GM18873 (cell line): ENCODE data around the gene NCK2.
"Not testable (repeated sequence)": the region's sequence is repeated elsewhere in the genome, so short reads cannot be mapped to it uniquely, and the experiment has no call there.

Experiments used
- ATAC-seq: cut with Tn5 transposase; IDR thresholded peaks from one replicate; pipeline ENCODE4 v1.9.1; 2021; ENCODE audit warnings: mild to moderate bottlenecking, moderate library complexity, moderate number of reproducible peaks; ENCODE audit not compliant: unreplicated experiment, low FRiP score

The NCK2 gene

GRCh38 chr2:105882920-105883435 lies 138.3 kb downstream of the NCK2 start:
- no peak for ATAC-seq

- ATAC-seq: no peak
These were observed 139.4 kb downstream of the NCK2 start for GRCh38 chr2:105883911-105884694.

GRCh38 chr2:105885456-105885855 lies 140.7 kb downstream of the NCK2 start:
- ATAC-seq: no peak

GRCh38 chr2:105886029-105886454 lies 141.3 kb downstream of the NCK2 start:
- ATAC-seq: no peak

GRCh38 chr2:105886687-105887086 lies 142.0 kb downstream of the NCK2 start:
- no peak for ATAC-seq

GRCh38 chr2:105887256-105887655 lies 142.5 kb downstream of the NCK2 start:
- no peak for ATAC-seq

GRCh38 chr2:105888625-105889024 lies 143.9 kb downstream of the NCK2 start:
- ATAC-seq: no peak

DNA sequence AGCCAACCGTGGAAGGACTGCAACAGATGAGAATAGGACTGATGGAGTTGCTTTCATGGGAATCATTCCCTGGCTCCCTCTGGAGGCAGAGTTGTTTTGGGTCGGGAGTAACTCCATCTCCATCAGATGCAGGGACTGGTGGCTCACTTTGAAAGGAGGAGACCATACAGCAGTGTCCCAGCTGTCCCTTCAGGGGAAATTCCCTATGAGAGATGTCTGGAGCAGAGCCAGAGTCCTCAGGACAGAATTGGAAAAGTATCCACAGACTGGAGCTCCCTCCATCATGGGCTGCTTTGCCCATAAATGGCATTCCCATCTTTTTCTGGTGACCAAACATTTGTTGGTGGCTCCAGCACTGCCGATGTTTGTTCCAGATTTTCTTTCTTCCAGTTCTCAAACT lies 144.3 kb downstream of the NCK2 start:
- no peak for ATAC-seq

GRCh38 chr2:105890111-105890510 lies 145.4 kb downstream of the NCK2 start:
- no peak for ATAC-seq

- ATAC-seq: no peak
These were observed 146.1 kb downstream of the NCK2 start for GRCh38 chr2:105890856-105891255.

GRCh38 chr2:105893011-105893995 lies 148.6 kb downstream of the NCK2 start:
- no peak for ATAC-seq

DNA sequence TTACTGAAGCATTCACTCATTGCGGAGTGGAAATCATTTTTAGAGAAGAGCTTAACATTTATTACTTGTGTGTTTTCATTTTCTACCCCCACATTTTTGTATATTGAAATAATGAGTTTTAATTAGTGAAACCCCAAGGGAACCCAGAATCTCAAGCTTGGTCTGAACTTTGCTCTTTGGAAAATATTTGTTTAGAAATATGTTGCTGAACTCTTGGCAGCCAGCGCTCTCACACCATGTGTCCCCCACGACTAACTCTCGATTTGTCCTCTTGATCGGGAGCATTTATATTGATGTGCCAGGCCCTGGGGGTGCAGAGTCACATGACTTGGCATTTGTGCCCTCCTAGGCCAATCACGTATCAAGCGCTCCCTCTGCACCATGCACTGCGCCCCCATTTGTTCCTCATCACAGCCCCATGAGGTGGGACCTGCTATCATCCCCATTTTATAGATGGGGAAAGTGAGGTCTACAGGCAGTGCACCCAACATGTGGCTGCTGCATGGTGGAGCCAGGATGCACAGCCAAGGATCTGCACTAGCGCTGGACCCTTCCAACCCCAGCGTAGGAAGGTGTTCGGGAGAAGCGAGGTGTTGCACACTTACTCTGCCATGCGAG lies 149.7 kb downstream of the NCK2 start:
- no peak for ATAC-seq

GRCh38 chr2:105895990-105896764 lies 151.5 kb downstream of the NCK2 start:
- no peak for ATAC-seq

- no peak for ATAC-seq
These were observed 152.1 kb downstream of the NCK2 start for GRCh38 chr2:105896765-105897163.

GRCh38 chr2:105897694-105898093 lies 153.0 kb downstream of the NCK2 start:
- ATAC-seq: not testable (repeated sequence)

GRCh38 chr2:105903051-105903674 lies 158.5 kb downstream of the NCK2 start:
- ATAC-seq: no peak

DNA sequence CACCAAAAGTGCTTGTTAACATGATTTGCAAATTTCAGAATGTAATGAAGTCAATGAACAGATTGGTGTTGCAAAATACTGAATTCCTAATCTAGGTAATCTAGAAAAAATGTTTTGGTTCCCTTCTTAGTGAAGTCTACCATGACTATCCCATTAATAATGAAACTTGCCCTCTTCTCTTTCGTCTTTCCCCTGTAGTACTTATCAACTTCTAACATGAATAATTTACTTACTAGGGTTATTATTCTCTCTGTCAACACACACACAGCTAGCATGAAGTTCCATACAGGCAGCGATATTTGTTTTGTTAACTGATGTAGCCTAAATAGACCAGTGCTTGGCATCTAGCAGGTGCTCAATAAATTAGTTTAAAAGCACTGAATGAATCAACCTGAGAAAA lies 160.2 kb downstream of the NCK2 start:
- peak; percentile 96 for ATAC-seq

GRCh38 chr2:105906481-105906880 lies 161.8 kb downstream of the NCK2 start:
- no peak for ATAC-seq

DNA sequence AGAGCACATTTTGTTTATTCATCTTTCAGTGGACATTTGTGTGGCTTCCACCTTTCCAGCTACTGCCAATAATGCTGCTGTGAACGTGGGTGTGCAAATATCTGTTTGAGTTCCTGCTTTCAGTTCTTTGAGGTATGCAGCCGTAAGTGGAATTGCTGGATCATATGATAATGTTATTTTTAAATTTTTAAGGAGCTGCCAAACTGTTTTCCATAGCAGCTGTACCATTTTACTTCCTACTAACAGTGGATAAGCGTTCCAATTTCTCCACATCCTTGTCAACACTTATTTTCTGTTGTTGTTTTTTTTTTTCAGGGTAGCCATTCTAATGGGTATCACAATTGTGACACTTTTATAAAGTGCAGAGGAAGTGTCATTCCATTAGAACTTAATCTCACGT lies 162.5 kb downstream of the NCK2 start:
- ATAC-seq: no peak
